DOHH2 (cell line): ENCODE results near the gene HMCN2.

Source experiments
- H3F3A ChIP-seq: fragments of 200-600 bp; sonication (generic), shearing (Covaris generic); 2 replicates; pipeline ENCODE4 v1.6.0; 2016; ENCODE audit warnings: antibody characterized with exemption, mild to moderate bottlenecking; ENCODE audit not compliant: control insufficient read depth, insufficient read depth
- H3K27ac ChIP-seq: fragments of 200-600 bp; sonication (generic); 2 replicates; pipeline ENCODE4 v1.5.1; 2014; ENCODE audit warnings: low read depth, mild to moderate bottlenecking, low read length, moderate library complexity
- H3K27me3 ChIP-seq: fragments of 200-600 bp; sonication (generic); 2 replicates; pipeline ENCODE4 v1.6.1; 2014; ENCODE audit warnings: mild to moderate bottlenecking, low read length, mixed read lengths; ENCODE audit not compliant: control insufficient read depth
- H3K36me3 ChIP-seq: fragments of 200-600 bp; sonication (generic); 2 replicates; pipeline ENCODE4 v1.6.1; 2014; ENCODE audit warnings: mild to moderate bottlenecking, low read length, moderate library complexity, mixed read lengths; ENCODE audit not compliant: control insufficient read depth
- H3K4me1 ChIP-seq: fragments of 200-600 bp; sonication (generic); 2 replicates; pipeline ENCODE4 v1.6.1; 2014; ENCODE audit warnings: mild to moderate bottlenecking, low read length, mixed read lengths; ENCODE audit not compliant: control insufficient read depth
- H3K4me2 ChIP-seq: fragments of 200-600 bp; sonication (generic); 2 replicates; pipeline ENCODE4 v1.6.0; 2014; ENCODE audit warnings: mild to moderate bottlenecking, low read length, moderate library complexity
- H3K4me3 ChIP-seq: fragments of 200-600 bp; sonication (generic); 2 replicates; pipeline ENCODE4 v1.5.1; 2014; ENCODE audit warnings: mild to moderate bottlenecking, low read length, mixed read lengths
- H3K79me2 ChIP-seq: fragments of 200-600 bp; sonication (generic); 2 replicates; pipeline ENCODE4 v1.6.1; 2014; ENCODE audit warnings: mild to moderate bottlenecking, low read length, mixed read lengths; ENCODE audit not compliant: control insufficient read depth
- H3K9me2 ChIP-seq: fragments of 200-600 bp; sonication (generic); replicated peaks from 2 replicates; pipeline ENCODE4 v1.6.1; 2014; ENCODE audit warnings: mild to moderate bottlenecking, low read length, mixed read lengths; ENCODE audit not compliant: control insufficient read depth
- H3K9me3 ChIP-seq: fragments of 200-600 bp; sonication (generic); 2 replicates; pipeline ENCODE4 v1.6.1; 2014; ENCODE audit warnings: antibody characterized with exemption, low read length, mixed read lengths; ENCODE audit not compliant: control insufficient read depth, insufficient read depth
- H4K20me1 ChIP-seq: fragments of 200-600 bp; sonication (generic); 2 replicates; pipeline ENCODE4 v1.6.0; 2014; ENCODE audit warnings: low read depth, mild to moderate bottlenecking, antibody characterized with exemption, low read length, moderate library complexity; ENCODE audit not compliant: control insufficient read depth, insufficient read depth
- EZH2phosphoT487 ChIP-seq: fragments of 200-600 bp; sonication (generic); IDR thresholded peaks from 2 replicates; pipeline ENCODE4 v1.6.1; 2017; ENCODE audit warnings: borderline replicate concordance, mild to moderate bottlenecking, antibody characterized with exemption, low read length, moderate library complexity, mixed read lengths
- TF ChIP-seq, protein P1 (sequence below): fragments of 200-600 bp; sonication (generic); IDR thresholded peaks from one replicate; pipeline ENCODE4 v1.5.1; 2014; ENCODE audit warnings: antibody characterized with exemption, mild to moderate bottlenecking, low read depth, low read length; ENCODE audit not compliant: poor library complexity, severe bottlenecking

HMCN2 gene

DNA sequence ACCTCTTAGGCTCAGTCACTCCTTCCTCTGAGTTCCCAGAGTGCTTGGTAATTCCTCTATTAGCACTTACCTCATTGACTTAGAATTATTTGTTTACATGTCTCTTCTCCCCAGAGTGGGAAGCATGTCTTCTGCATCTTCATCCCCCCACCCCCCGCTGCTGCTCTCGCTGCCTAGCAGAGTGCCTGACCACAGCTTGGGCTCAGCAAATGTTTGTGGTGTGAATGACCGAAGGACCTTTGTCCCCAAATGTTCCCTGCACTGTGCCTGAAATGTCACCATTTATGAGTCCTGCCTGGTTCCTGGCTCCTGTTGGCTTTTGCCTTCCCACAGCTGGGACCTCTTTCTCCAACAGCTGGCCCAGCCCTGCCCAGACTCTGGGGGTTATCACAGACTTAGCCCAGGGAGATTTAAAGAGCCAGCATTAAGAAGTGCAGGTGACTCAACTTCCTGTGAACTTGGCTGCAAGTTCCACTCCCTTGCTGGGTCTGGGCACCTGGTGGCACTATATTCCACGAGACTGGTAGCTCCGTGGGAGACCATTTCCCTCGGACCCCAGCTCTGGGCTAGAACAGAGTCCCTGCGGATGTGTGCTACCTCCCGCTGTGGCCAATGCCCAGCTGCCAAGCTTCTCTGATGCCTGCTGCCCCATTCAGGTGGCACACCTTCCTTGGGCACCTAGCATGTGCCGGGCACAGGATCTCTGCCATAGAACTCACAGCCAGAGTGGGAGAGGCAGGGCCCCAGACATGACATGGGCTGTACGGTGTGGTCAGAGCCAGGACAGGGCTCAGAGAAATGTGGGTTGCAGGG, 1.8 kb upstream of the HMCN2 start:
- Histone ChIP-seq H3K4me3 (no peak overlapping the region), H3K27ac (no peak overlapping the region), H3K4me2 (no peak overlapping the region), H3K9me2 (no peaks in the 10 kb centered on the region), H3K4me1 (no peaks in the 10 kb centered on the region; the same call in 1 of the 2 replicates), H3F3A (no peaks in the 10 kb centered on the region), H4K20me1 (no peaks in the 10 kb centered on the region), H3K9me3 (no peaks in the 10 kb centered on the region), H3K36me3 (no peaks in the 10 kb centered on the region), H3K27me3 (peaks cover 43% of the 10 kb centered on the region), H3K79me2 (no peaks in the 10 kb centered on the region)
- no peak for TF ChIP-seq EZH2phosphoT487
- TF ChIP-seq, protein P1, sequence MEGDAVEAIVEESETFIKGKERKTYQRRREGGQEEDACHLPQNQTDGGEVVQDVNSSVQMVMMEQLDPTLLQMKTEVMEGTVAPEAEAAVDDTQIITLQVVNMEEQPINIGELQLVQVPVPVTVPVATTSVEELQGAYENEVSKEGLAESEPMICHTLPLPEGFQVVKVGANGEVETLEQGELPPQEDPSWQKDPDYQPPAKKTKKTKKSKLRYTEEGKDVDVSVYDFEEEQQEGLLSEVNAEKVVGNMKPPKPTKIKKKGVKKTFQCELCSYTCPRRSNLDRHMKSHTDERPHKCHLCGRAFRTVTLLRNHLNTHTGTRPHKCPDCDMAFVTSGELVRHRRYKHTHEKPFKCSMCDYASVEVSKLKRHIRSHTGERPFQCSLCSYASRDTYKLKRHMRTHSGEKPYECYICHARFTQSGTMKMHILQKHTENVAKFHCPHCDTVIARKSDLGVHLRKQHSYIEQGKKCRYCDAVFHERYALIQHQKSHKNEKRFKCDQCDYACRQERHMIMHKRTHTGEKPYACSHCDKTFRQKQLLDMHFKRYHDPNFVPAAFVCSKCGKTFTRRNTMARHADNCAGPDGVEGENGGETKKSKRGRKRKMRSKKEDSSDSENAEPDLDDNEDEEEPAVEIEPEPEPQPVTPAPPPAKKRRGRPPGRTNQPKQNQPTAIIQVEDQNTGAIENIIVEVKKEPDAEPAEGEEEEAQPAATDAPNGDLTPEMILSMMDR = no peak

DNA sequence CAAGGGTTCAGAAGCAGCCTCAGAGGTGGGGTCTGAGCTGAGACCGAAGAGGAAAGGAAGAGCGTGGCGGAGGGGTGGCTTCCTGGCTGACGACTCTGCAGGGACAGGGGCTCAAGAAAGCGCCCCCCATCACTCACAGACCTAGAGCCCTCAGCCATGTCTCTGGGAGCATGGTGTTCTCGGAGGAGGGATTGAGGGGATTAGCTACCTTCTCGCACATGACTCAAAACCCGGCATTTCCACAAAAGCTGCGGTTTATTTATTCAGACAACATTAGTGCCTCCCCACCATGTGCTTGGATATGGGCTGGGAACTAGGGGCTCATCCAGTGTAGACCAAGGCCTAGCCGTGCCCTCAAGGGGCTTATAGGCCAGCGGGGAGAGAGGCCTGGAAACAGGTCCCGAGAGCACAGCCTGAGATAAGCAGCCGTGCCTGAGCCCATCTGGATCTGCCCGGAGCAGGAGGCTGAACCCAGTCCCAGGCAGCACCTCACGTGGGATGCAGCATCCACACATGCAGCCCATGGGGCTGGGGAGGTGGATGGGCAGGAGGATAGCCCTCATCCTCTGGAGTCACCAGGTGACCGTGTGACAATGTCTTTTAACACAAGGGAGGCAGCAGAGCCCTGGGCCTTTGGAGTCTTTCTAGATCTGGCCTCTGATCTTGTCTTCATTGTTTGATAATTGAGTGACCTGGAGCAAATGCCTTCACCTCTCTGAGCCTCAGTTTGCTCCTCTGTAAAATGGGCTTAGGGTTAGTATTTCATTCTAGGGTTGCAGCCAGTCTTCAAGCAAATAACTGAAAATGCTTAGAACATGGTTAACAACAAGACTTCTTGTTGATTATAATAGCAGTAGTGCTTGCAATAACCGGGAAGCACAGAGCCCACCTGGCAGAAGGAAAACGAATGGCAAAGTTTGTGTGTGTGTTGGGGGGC, 878 bp upstream of the HMCN2 start:
- no peak overlapping the region for H3K4me3 ChIP-seq
- H3K4me2 ChIP-seq = no peak overlapping the region
- peaks cover 47% of the 10 kb centered on the region for H3K27me3 ChIP-seq

DNA sequence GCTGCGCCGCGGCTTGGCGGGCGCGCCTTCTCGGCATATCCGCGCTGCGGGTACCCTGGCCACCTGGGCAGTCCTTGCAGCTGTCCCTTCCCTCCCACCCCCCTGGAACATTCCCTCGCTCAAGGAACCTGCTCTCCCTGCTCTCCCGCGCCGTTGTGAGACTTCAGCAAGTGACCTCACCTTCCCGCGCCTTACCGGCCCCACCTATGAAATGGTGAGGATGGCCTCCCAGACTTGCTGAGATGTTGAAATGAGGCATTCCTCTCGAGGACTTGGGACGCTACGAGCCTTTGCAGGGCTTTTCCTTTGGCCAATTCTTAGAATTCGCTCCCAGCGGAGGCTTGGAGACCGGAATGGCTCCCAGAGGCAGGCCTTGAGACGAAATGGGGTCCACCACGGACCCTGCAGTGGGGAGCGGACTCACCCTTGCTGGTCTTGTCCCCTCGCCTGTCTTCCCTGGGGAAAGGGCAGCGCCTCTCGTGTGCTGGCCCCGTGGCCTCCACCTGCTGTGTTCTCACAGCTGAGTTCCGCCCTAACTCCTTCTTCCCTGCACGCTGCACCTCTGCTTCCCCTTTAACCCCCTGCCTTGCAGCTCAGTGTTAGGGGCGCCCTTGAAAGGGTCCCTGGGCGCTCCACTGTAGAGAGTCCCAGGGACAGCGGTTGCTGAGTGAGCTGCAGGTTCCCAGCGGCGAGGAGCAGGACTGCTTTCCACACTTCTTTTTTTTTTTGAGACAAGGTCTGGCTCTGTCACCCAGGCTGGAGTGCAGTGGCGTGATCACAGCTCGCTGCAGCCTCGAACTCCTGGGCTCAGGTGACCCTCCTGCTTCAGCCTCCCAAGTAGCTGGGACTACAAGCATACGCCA, 907 bp downstream of the HMCN2 start:
- no peaks in the 10 kb centered on the region for H4K20me1 ChIP-seq
- no peaks in the 10 kb centered on the region for H3K9me3 ChIP-seq
- TF ChIP-seq, protein P1 = no peak
- TF ChIP-seq EZH2phosphoT487 = no peak
- H3K36me3 ChIP-seq = no peaks in the 10 kb centered on the region
- no peaks in the 10 kb centered on the region for H3F3A ChIP-seq
- no peaks in the 10 kb centered on the region for H3K79me2 ChIP-seq
- no peaks in the 10 kb centered on the region; the same call in 1 of the 2 replicates for H3K4me1 ChIP-seq
- no peaks in the 10 kb centered on the region for H3K9me2 ChIP-seq
- H3K4me2 ChIP-seq = no peak overlapping the region
- peaks cover 52% of the 10 kb centered on the region for H3K27me3 ChIP-seq
- H3K27ac ChIP-seq = no peak overlapping the region
- H3K4me3 ChIP-seq = no peak overlapping the region

More for the DNA sequence above, 878 bp upstream of the HMCN2 start:
- Histone ChIP-seq H4K20me1 (no peaks in the 10 kb centered on the region), H3K9me3 (no peaks in the 10 kb centered on the region), H3K9me2 (no peaks in the 10 kb centered on the region), H3K4me1 (no peaks in the 10 kb centered on the region; the same call in 1 of the 2 replicates), H3K79me2 (no peaks in the 10 kb centered on the region), H3K36me3 (no peaks in the 10 kb centered on the region), H3F3A (no peaks in the 10 kb centered on the region), H3K27ac (no peak overlapping the region)
- TF ChIP-seq, protein P1 = no peak
- TF ChIP-seq EZH2phosphoT487 = no peak
